Hepatocyte (in vitro differentiated cells): ENCODE measurements around the gene CACNA2D1. TPM values are rescaled to one million over a fixed set of nuclear protein-coding genes. Genes with fewer than 3 reads are reported as not detected.

Experiments
- DNase-seq: peaks from one replicate; pipeline ENCODE4 v3.0.0-alpha.2; 2016; ENCODE audit warnings: low spot score
- H2AFZ ChIP-seq: fragments of 200-600 bp; sonication (generic); 2 replicates; pipeline ENCODE4 v1.6.0; 2016; ENCODE audit warnings: antibody characterized with exemption, mild to moderate bottlenecking
- H3K27ac ChIP-seq: fragments of 200-600 bp; sonication (generic); 2 replicates; pipeline ENCODE4 v1.5.1; 2016; ENCODE audit warnings: mild to moderate bottlenecking
- H3K27me3 ChIP-seq: fragments of 200-600 bp; sonication (generic); 2 replicates; pipeline ENCODE4 v1.6.1; 2016
- H3K36me3 ChIP-seq: fragments of 200-600 bp; sonication (generic); replicated peaks from 2 replicates; pipeline ENCODE4 v1.5.1; 2016; ENCODE audit warnings: low read depth; ENCODE audit not compliant: insufficient read depth
- H3K4me1 ChIP-seq: fragments of 200-600 bp; sonication (generic); 2 replicates; pipeline ENCODE4 v1.5.1; 2016; ENCODE audit warnings: mild to moderate bottlenecking, moderate library complexity; ENCODE audit not compliant: insufficient read depth
- H3K4me2 ChIP-seq: fragments of 200-600 bp; sonication (generic); 2 replicates; pipeline ENCODE4 v1.6.0; 2016
- H3K4me3 ChIP-seq: fragments of 200-600 bp; sonication (generic); 2 replicates; pipeline ENCODE4 v1.5.1; 2016; ENCODE audit warnings: mild to moderate bottlenecking
- H3K79me2 ChIP-seq: fragments of 200-600 bp; sonication (generic); 2 replicates; pipeline ENCODE4 v1.6.0; 2017; ENCODE audit warnings: mild to moderate bottlenecking
- H3K9me2 ChIP-seq: fragments of 200-600 bp; sonication (generic); replicated peaks from 2 replicates; pipeline ENCODE4 v1.6.0; 2017; ENCODE audit warnings: mild to moderate bottlenecking; ENCODE audit not compliant: insufficient read depth
- H3K9me3 ChIP-seq: fragments of 200-600 bp; sonication (generic); 2 replicates; pipeline ENCODE4 v1.5.1; 2016; ENCODE audit warnings: low read depth, mild to moderate bottlenecking
- H4K20me1 ChIP-seq: fragments of 200-600 bp; sonication (generic); 2 replicates; pipeline ENCODE4 v1.6.0; 2016; ENCODE audit warnings: mild to moderate bottlenecking; ENCODE audit not compliant: insufficient read depth, poor library complexity, severe bottlenecking
- CTCF ChIP-seq: fragments of 200-600 bp; sonication (generic); IDR thresholded peaks from 2 replicates; pipeline ENCODE4 v1.5.1; 2016; ENCODE audit warnings: antibody characterized with exemption, mild to moderate bottlenecking; ENCODE audit not compliant: poor library complexity
- EZH2 ChIP-seq: fragments of 200-600 bp; sonication (generic); IDR thresholded peaks from 2 replicates; pipeline ENCODE4 v1.6.1; 2016; ENCODE audit warnings: antibody characterized with exemption, mild to moderate bottlenecking, borderline replicate concordance
- EZH2phosphoT487 ChIP-seq: fragments of 200-600 bp; sonication (generic); IDR thresholded peaks from one replicate; pipeline ENCODE4 v1.6.1; 2018; ENCODE audit warnings: antibody characterized with exemption, mild to moderate bottlenecking, low read depth, moderate library complexity; ENCODE audit not compliant: unreplicated experiment, severe bottlenecking
- WGBS: methylation state at CpG from one replicate; pipeline ENCODE4 v1.1.6; 2016; ENCODE audit warnings: low lambda C conversion rate; ENCODE audit errors: missing lambda C conversion rate; 5-methylcytosine and 5-hydroxymethylcytosine counted together
- polyA plus RNA-seq: library from polyadenylated mRNA; unstranded; fragments of >200 nt; fragmentation: Nextera tagmentation; extraction: Ambion mirVana; gene quantifications from 2 replicates; pipeline ENCODE4 v1.2.1, GENCODE V29; 2016
- total RNA-seq: library from RNA; depleted of rRNA; stranded (reverse); fragments of >200 nt; gene quantifications from 2 replicates; pipeline ENCODE4 v1.2.3, GENCODE V29; 2014

Gene CACNA2D1
- total and polyA plus RNA-seq, 2 experiments from 2014 or later = 3.1 to 18.9 TPM

- Histone ChIP-seq H2AFZ (no peak overlapping the region), H3K4me1 (no peaks in the 10 kb centered on the region), H3K27me3 (no peaks in the 10 kb centered on the region), H3K4me2 (no peak overlapping the region), H3K79me2 (no peaks in the 10 kb centered on the region), H3K9me2 (no peaks in the 10 kb centered on the region), H4K20me1 (no peaks in the 10 kb centered on the region), H3K4me3 (no peak overlapping the region), H3K27ac (no peak overlapping the region), H3K36me3 (no peaks in the 10 kb centered on the region), H3K9me3 (no peaks in the 10 kb centered on the region)
- 79% methylated on average over 3 of the region's 3 CpGs for WGBS
- no peak for TF ChIP-seq EZH2
- TF ChIP-seq CTCF = no peak
- TF ChIP-seq EZH2phosphoT487 = no peak
- no peak for DNase-seq
These were observed 220.0 kb downstream of the CACNA2D1 start for GRCh38 chr7:82223580-82223979.

DNA sequence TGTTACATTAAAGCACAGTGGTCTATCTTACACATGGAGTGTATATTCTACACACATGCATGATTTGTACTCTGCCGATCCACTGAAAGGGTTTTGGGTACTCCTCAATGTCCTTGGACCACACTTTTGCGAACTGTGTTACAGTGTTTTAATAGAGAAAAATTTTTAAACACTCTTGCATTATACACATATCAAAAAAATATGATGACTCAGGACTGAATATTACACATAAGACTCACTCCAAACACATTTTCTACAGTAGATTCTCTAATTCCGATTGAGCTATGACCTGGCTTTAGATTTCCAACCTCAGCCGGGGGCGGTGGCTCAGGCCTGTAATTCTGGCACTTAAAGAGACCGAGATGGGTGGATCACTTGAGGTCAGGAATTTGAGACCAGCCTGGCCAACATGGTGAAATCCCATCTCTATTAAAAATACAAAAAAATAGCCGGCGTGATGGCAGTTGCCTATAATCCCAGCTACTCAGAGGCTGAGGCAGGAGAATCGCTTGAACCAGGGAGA is 222.4 kb downstream of the CACNA2D1 start:
- Histone ChIP-seq H3K4me3 (no peak overlapping the region), H2AFZ (no peak overlapping the region), H3K4me1 (no peaks in the 10 kb centered on the region), H3K9me2 (no peaks in the 10 kb centered on the region), H3K27me3 (no peaks in the 10 kb centered on the region), H3K4me2 (no peak overlapping the region), H4K20me1 (no peaks in the 10 kb centered on the region), H3K36me3 (no peaks in the 10 kb centered on the region), H3K79me2 (no peaks in the 10 kb centered on the region), H3K27ac (no peak overlapping the region), H3K9me3 (no peaks in the 10 kb centered on the region)
- TF ChIP-seq CTCF (no peak), EZH2phosphoT487 (no peak), EZH2 (no peak)
- DNase-seq = no peak
- 96% methylated on average over 9 of the region's 9 CpGs for WGBS

- TF ChIP-seq CTCF = no peak
- TF ChIP-seq EZH2phosphoT487 = no peak
- TF ChIP-seq EZH2 = no peak
- Histone ChIP-seq H3K27ac (no peak overlapping the region), H4K20me1 (no peaks in the 10 kb centered on the region), H3K4me3 (no peak overlapping the region), H3K4me1 (no peaks in the 10 kb centered on the region), H2AFZ (no peak overlapping the region), H3K9me3 (no peaks in the 10 kb centered on the region), H3K9me2 (no peaks in the 10 kb centered on the region), H3K27me3 (no peaks in the 10 kb centered on the region), H3K4me2 (no peak overlapping the region), H3K79me2 (no peaks in the 10 kb centered on the region), H3K36me3 (no peaks in the 10 kb centered on the region)
- no peak for DNase-seq
These were observed 231.1 kb downstream of the CACNA2D1 start for GRCh38 chr7:82212466-82212865.

DNA sequence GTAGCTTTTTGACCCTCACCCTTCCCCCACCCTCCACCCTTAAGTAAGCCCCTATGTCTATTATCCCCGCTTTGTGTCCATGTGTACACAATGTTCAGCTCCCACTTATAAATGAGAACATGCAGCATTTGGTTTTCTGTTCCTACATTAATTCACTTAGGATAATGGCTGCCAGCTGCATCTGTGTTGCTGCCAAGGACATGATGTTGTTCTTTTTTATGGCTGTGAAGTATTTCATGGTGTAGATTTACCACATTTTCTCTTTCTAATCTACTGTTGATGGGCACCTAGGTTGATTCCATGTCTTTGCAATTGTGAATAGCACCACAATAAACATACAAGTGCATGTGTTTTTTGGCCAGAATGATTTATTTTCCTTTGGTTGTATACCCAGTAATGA is 232.2 kb downstream of the CACNA2D1 start:
- no peak overlapping the region for H3K4me3 ChIP-seq
- TF ChIP-seq EZH2phosphoT487 = no peak
- TF ChIP-seq CTCF = no peak
- no peak for TF ChIP-seq EZH2
- no peak for DNase-seq
- WGBS = 95% methylated on average over 1 of the region's 1 CpG
- no peak overlapping the region for H3K27ac ChIP-seq
- H3K9me3 ChIP-seq = no peaks in the 10 kb centered on the region
- H3K79me2 ChIP-seq = no peaks in the 10 kb centered on the region
- no peaks in the 10 kb centered on the region for H3K36me3 ChIP-seq
- H3K4me2 ChIP-seq = no peak overlapping the region
- no peak overlapping the region for H2AFZ ChIP-seq
- no peaks in the 10 kb centered on the region for H3K9me2 ChIP-seq
- no peaks in the 10 kb centered on the region for H3K4me1 ChIP-seq
- no peaks in the 10 kb centered on the region for H3K27me3 ChIP-seq
- no peaks in the 10 kb centered on the region for H4K20me1 ChIP-seq
